HG03565 (cell line): ENCODE measurements around the gene CYP2A13.
"Not testable (repeated sequence)": the region's sequence is repeated elsewhere in the genome, so short reads cannot be mapped to it uniquely, and the experiment has no call there.

Experiments
- ATAC-seq: cut with Tn5 transposase; IDR thresholded peaks from one replicate; pipeline ENCODE4 v1.9.1; 2021; ENCODE audit warnings: mild to moderate bottlenecking, moderate library complexity; ENCODE audit not compliant: unreplicated experiment

Gene CYP2A13, protein sequence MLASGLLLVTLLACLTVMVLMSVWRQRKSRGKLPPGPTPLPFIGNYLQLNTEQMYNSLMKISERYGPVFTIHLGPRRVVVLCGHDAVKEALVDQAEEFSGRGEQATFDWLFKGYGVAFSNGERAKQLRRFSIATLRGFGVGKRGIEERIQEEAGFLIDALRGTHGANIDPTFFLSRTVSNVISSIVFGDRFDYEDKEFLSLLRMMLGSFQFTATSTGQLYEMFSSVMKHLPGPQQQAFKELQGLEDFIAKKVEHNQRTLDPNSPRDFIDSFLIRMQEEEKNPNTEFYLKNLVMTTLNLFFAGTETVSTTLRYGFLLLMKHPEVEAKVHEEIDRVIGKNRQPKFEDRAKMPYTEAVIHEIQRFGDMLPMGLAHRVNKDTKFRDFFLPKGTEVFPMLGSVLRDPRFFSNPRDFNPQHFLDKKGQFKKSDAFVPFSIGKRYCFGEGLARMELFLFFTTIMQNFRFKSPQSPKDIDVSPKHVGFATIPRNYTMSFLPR

DNA sequence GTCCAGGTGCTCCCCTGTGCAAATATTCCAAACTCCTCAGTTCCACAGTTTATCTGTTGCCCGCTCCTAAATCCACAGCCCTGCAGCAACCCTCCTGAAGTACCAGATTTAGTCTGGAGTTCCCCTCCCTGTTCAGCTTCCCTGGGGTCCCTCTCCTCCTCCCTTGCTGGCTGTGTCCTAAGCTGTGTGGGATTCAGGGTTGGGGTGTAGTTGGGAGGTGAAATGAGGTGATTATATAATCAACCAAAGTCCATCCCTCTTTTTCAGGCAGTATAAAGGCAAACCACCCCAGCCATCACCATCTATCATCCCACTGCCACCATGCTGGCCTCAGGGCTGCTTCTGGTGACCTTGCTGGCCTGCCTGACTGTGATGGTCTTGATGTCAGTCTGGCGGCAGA is at the start of gene CYP2A13:
Gene CYP2A13 (plus strand): TSS at position 301 of the 400 bp plus-strand sequence. CDS start 21 bp downstream, at position 322.
- ATAC-seq = no peak

DNA sequence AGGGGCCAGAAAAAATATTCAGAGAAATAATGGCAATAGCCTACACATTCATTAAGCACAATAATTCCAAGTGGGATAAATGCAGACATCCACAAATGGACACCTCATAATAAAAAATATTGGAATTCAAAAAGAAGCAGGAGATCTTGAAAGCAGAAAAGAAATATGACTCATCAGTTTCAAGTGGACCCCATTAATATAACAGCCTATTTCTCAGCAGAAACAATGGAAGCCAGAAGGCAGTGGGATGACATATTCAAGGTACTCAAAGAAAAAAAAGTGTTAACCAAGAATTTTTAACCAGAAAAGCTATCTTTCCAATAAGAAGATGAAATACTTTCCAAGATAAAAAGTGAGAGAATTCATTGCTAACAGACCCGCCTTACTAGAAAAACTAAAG is 48.4 kb upstream of the CYP2A13 start:
- ATAC-seq = no peak

DNA sequence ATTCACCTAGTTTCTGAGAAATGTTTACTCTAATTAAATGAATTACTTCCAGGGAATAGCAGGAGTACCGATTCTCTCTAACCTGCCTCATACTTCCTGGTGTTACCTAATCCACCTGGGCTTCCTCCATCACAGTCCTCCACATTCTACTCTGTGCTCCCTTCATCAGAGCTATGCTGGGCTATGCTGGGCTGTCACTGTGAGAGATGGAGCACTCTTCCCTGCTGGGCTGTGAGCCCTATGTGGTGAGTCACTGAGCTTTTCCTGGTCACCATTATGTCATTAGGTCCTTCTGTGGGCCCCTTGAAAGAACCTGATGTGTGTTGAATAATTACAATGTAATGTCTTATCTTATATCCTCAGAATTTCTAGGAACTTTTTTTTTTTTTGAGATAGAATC is 43.2 kb upstream of the CYP2A13 start:
- ATAC-seq = not testable (repeated sequence)

DNA sequence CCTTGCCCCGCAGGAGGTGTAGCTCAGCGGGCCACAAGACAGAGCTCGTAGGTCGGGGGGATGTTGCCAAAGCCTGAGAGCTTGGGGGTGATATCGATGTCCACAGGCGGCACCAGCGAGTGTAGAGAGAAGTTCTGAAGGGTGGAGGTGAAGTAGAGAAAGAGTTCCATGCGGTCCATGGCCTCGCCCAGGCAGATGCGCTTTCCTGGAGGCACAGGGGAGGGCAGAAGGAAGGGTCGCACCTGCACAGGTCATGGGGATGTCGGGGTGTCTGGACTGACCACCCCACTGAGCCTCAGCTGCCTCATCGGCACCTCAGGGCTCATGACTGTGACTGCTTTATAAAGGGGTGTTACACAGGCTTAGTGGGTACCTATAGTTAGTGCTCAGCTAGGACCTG is 37.8 kb upstream of the CYP2A13 start:
- no peak for ATAC-seq

DNA sequence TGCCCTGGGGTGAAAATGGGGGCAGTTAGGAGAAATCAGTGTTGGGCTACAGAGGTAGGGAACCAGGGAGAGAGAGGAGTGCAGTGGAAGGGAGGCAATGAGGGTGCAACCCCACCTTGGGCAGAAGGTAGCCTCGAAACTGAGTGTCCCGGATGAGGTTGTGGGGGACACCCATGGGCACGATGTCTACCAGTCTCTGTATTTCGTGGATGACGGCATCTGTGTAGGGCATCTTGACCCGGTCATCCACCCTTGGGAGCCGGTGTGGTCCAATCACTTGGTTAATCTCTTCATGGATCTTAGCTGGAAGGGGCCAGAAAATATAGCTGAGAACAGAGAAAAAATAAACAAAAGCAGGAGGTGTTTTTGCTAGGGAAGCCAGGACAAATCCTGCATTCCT is 36.1 kb upstream of the CYP2A13 start:
- ATAC-seq = not testable (repeated sequence)

DNA sequence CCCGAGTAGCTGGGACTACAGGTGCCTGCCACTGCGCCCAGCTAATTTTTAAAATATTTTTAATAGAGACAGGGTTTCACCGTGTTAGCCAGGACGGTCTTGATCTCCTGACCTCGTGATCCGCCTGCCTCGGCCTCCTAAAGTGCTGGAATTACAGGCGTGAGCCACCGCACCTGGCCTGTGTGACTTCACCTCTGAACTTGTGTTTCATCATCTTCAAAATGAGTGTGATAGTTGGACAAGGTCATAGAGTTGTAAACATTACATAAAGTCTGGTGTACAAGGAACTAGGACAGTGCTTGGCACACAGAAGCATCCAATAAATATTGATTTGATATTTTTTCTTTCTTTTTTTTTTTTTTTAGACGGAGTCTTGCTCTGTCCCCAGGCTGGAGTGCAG is 34.9 kb upstream of the CYP2A13 start:
- ATAC-seq = not testable (repeated sequence)

DNA sequence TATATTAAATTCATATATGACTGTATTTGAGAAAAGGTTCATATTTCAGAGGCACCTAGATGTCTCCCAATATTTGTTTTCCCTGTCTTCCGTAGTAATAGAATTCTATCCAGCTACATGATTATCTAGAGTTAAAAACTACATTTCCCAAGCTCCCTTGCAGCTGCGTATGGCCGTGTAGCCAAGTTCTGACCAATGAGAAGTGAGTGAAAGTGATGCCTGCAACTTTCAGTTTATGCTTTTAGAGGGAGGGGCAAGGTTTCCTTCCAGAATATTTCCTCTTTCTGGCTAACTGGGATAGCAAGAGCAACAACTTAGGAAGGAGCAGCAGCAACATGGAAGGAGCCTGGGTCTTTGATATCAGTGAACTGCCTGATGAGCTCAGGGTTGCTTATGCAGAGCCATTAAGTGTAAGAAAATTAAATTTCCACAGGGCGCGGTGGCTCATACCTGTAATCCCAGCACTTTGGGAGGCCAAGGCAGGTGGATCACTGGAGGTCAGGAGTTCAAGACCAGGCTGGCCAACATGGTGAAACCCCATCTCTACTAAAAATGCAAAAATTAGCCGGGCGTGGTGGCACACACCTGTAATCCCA is 23.2 kb upstream of the CYP2A13 start:
- ATAC-seq = no peak

DNA sequence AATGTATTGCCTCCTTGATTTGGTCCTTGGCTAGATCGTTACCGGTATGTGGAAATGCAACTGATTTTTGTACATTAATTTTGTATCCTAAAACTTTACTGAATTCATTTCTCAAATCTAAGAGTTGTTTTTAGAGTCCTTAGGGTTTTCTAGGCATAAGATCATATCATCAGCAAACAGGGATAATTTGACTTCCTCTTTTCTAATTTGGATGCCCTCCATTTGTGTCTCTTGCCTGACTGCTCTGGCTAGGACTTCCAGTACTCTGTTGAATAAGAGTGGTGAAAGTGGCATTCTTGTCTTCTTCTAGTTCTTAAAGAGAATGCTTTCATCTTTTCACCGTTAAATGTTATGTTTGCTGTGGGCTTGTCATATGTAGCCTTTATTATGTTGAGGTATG is 12.0 kb upstream of the CYP2A13 start:
- ATAC-seq = no peak

DNA sequence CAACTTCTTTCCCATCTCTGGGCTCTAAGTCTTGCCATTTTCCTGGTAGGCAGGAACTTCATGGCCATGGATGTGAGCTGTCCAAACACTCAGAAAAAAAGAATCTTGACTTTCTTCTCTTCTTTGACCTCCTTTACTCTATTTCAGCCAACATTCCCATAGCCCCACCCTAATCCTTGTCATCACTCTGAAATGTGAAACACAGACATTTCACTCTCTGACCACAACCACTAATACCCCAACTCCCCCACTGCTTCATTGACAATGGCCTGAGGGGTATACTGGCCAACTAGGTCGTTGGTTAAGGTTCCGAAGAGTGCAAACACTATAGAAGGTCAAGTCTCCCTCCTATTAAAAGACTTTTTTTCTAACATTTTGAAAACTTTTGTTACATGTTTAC is 4.7 kb upstream of the CYP2A13 start:
- no peak for ATAC-seq

DNA sequence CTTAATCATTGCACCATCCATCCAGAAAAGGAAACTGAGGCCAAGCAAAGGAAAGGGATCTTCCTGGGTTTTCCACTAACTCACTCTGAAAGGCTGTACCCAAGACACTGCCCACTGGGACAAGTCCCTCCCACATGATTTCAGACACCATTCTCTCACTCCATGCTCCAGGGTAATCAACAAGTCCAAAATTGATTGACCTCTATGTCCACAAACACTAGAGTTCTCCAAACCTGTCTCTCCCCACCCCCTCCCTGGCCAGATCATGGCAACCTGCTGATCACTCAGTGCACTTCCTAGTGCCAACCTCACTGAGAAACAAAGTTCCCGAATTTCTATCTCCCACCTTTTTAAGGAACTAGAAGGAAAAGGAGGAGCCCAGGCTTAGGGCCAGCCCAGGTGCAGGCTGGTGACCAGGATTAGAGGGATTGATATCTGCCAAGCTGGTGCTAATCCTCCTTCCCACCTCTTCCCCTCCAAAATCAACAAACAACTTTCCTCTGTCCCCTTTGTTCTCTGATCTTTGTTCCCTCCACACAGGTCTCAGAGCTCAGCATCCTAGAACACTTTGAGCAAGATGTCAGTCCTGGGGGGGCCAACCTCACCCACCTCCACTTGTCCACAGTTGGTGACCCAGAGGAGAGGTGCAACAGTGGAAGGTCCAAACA is 2.4 kb upstream of the CYP2A13 start:
- ATAC-seq = no peak

DNA sequence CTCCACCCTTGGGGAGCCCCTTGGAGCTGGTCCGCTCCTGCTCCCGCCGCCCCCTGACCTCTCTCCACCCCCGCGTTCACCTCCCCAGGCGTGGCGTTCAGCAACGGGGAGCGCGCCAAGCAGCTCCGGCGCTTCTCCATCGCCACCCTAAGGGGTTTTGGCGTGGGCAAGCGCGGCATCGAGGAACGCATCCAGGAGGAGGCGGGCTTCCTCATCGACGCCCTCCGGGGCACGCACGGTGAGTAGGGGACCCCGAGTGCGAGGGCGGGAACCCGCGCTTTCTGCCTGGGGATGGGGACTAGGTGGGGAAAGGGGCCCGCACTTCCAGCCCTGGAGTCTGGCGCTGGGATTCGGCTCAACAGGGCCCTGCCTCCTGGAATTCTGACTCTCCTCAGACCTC is 1.7 kb downstream of the CYP2A13 start:
- no peak for ATAC-seq

DNA sequence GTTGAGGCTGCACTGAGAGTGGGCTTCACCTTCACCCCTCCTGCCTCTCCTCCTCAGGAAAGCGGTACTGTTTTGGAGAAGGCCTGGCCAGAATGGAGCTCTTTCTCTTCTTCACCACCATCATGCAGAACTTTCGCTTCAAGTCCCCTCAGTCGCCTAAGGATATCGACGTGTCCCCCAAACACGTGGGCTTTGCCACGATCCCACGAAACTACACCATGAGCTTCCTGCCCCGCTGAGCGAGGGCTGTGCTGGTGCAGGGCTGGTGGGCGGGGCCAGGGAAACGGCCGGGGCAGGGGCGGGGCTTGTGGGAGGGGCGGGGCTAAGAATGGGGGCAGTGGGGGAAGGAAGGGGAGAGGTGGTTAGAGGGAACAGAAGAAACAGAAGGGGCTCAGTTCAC is 7.5 kb downstream of the CYP2A13 start:
- ATAC-seq = no peak

DNA sequence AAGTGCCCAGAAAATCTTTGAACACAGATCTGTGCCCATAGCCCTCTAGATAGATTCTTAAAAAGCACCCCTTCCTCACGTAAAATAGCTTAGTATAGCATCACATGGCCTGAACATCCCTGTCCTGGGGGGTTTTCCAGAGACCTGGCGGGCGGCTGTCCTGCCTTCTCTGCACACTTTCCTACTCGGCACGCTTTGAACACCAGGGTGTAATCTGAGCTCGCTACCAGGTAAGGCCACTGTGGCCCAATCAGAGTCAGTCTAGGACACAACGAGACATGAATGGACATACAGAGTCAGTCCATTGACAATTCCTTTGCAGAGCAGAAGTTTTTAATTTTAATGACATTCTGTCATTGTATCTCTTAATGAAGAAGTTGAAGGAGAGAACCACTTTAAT is 8.1 kb downstream of the CYP2A13 start:
- no peak for ATAC-seq

DNA sequence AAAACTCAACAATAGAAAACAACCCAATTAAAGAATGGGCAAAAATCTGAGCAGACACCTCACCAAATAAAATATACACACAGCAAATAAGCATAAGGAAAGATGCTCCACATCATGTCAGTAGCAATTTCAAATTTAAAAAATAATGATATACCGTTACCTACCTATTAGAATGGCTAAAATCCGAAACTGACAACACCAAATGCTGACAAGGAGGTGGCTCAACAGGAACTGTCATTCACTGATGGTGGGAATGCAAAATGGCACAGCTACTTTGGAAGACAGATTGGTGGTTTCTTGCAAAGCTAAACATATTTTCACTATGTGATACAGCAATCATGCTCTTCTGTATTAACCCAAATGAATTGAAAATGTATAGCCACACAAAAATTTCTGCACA is 9.1 kb downstream of the CYP2A13 start:
- no peak for ATAC-seq

DNA sequence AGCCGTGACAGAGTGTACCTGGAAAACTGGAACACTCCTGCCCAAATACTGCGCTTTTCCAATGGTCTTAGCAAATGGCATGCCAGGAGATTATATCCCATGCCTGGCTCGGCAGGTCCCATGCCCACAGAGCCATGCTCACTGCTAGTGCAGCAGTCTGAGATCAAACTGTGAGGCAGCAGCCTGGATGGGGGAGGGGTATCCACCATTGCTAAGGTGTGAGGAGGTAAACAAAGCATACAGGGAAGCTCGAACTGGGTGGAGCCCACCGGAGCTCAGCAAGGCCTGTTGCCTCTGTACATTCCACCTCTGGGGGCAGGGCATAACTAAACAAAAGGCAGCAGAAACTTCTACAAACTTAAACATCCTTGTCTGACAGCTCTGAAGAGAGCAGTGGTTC is 10.5 kb downstream of the CYP2A13 start:
- ATAC-seq = no peak

DNA sequence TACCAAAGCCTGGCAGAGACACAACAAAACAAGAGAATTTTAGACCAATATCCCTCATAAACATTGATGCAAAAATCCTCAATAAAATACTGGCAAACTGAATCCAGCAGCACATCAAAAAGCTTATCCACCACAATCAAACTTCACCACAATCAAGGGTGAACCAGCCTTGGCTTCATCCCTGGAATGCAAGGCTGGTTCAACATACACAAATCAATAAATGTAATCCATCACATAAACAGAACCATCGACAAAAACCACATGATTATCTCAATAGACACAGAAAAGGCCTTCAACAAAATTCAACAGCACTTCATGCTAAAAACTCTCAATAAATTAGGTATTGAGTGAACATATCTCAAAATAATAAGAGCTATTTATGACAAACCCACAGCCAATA is 14.0 kb downstream of the CYP2A13 start:
- ATAC-seq = not testable (repeated sequence)

DNA sequence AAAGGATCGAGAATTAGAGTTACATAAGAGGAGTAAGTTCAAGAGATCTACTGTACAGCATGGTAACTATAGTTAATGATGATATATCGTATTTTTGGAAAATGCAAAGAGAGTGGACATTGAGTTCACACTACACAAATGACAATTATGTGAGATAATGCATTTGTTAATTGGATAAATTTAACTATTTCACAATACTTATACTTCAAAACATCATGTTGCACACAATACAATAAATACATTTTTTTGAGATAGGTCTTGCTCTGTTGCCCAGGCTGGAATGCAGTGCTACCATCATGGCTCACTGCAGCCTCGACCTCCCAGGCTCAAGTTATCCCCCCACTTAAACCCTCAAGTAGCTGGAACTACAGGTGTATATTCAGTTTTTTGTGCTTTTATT is 17.9 kb downstream of the CYP2A13 start:
- ATAC-seq = no peak

DNA sequence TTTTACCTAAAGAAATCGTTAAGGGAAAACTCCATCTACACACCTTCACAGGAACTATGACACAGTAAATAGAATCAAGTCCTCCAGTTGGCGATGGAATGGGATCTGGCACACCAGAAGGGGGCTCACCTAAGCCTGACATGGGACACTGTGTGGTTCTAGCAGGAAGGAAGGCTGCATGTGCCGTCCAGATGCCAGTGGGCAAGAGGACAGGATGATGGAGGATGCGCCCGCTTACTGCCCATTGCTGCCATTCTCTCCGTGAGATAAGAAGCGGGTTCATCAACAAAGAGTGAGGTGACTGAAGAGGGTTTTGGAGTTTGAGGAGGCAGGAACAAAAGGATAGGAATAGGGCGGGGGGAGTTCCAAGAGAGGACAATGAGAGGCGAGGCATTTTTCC is 23.0 kb downstream of the CYP2A13 start:
- no peak for ATAC-seq

DNA sequence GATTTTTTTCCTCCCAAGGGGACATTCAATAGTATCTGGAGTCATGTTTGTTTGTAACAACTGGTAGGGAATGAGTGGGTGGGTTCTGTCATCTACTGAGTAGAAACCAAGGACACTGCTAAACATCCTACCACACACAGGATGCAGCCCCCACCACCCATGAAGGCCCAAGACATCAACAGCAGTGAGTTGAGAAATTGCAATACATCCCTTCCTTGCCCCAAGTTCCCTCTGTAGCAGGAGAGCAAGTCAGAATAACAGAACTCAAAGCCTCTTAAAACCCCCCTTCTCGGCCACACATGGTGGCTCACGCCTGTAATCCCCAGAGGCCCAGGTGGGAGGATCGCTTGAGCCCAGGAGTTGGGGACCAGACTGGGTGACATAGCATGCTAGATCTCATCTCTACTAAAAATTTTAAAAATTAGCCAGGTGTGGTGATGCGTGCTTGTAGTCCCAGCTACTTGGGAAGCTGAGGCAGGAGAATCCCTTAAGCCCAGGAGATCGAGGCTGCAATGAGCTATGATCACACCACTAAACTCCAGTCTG is 23.6 kb downstream of the CYP2A13 start:
- ATAC-seq = no peak

DNA sequence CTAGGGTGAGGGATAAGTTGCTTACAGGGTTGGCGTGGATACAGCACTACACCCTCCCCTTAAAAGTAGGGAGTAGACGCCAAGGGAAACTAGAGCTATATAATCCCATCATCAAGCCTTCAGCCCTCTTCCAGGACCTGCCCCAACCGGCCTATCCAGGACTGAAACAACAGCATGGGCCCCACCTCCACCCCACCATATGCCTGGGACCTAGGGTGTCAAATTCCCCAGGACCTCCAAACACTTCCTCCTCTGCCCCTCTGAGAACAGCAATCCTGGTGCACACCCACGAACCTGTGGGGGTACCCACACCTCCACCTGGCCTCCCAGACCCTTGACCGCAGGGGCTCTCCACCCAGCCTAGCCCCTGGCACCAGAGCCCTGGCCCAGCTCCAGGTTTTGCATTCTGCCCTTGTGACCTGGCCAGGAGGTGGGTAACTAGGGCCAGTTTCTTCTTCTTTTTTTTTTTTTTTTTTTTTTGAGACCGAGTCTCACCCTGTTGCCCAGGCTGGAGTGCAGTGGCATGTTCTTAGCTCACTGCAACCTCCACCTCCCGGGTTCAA is 24.6 kb downstream of the CYP2A13 start:
- ATAC-seq = no peak

DNA sequence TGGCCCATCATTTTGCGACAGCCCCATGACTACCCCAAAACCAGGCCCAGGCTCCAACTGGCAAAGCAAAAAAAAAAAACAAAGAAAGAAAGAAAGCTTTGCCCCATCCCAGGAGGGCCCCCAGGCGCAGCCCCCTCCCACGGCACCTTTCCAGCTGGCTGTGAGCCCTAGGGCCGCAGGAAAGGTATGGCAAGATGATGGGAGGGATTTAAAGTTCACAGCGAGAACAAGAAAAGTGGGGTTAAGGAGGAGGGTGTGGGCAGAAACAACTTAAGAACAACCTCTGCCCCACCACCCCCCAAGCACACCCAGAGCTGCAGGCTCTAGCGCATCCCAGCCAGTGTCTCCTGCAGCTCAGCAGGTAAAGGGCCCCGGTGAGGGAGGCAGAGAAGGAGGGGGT is 25.9 kb downstream of the CYP2A13 start, which contains the start of gene CYP2F1:
Gene CYP2F1 (plus strand): TSS at position 301 of the 400 bp plus-strand sequence. CDS start 1,757 bp downstream, outside the sequence.
- ATAC-seq = no peak
